Measurements from ENCODE around the gene CYRIA. TPM values are rescaled to one million over a fixed set of nuclear protein-coding genes. Genes with fewer than 3 reads are reported as not detected.

Gene CYRIA
- total and polyA plus RNA-seq, 10 of the 15 experiments (the other 5 are each of a cell fraction or from before 2014, with no cell fraction given) = 3.0 to 13.1 (median 8.5) TPM

DNA sequence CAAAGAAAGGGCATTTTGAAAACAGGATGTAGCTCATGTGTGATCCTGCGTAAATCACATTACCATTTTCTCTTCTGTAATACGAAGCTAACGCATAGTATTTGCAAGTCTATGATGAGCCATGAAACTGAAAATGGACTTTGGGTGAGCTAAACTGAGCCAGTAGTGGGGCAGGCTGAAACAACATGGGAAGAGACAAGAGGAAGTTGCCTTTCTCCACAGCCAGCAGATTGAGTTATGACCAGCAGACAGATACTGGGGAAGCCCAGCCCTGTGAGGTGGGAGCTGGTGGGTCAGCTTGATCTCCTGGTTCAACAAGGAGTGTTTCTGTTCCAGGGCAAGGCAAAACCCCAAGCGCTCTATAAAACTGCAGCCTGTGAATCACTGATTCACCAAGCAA lies 11.8 kb downstream of the CYRIA start:
- 0 out of 2 replicates have a peak overlapping the region, but pooled peaks have one; percentile 29 for H3K4me3 ChIP-seq
- peak; percentile 57 for DNase-seq (ENCODE audit: low read depth, low spot score)
- in situ Hi-C loops (cut with MboI) = no loop called here
- SMC1A ChIA-PET (ENCODE audit: uncharacterized antibody, unreplicated experiment) = interaction anchor here (0.7 to 17.8 kb wide), 18 partner anchors 9 to 1159 kb away, joined by 3 to 302 read pairs (median 9); partner anchors contain the start of gene CYRIA
- peak; percentile 68 for ATAC-seq
- no peaks in the 10 kb centered on the region for H4K20me1 ChIP-seq (ENCODE audit: control insufficient read depth, insufficient read depth)
- POLR2A ChIA-PET = interaction anchor here (1.1 to 9.1 kb wide), 8 partner anchors 10 to 64 kb away, joined by 3 to 187 read pairs (median 4); partner anchors contain the start of gene CYRIA
- BruUV-seq (replicated peaks) = no TSS peak
- H2AFZ ChIP-seq (ENCODE audit: control insufficient read depth, low read depth, low read length) = peak overlapping the region; percentile 5; the same call in 1 of the 2 replicates
- H3K9me3 ChIP-seq (replicated peaks; ENCODE audit: control insufficient read depth, insufficient read depth, low read length) = no peaks in the 10 kb centered on the region; the same call in 2 of the 3 replicates
- FAIRE-seq = peak; percentile 75
- CTCF ChIA-PET = interaction anchor here (0.8 to 5.6 kb wide), 9 partner anchors 11 to 103 kb away, joined by 3 to 82 read pairs (median 8); partner anchors contain the start of gene CYRIA
- peak overlapping the region; percentile 17 for H3K27ac ChIP-seq (ENCODE audit: control insufficient read depth, insufficient read depth)
- no peaks in the 10 kb centered on the region for H3K36me3 ChIP-seq (ENCODE audit: control insufficient read depth in 2 of 2, insufficient read depth in 2 of 2, low read length in 1 of 2)
- RAD21 ChIA-PET (ENCODE audit: unreplicated experiment) = interaction anchor here (1.1 to 13.0 kb wide), 14 partner anchors 8 to 598 kb away, joined by 3 to 202 read pairs (median 6); partner anchors contain the start of gene CYRIA
- H3K4me1 ChIP-seq (ENCODE audit: control insufficient read depth, insufficient read depth, low read length) = peaks cover 58% of the 10 kb centered on the region
- no peaks in the 10 kb centered on the region for H3K79me2 ChIP-seq (ENCODE audit: control insufficient read depth, insufficient read depth, low read length)
- peak overlapping the region; percentile 52 for H3K4me2 ChIP-seq (ENCODE audit: control insufficient read depth, insufficient read depth)
- intact Hi-C loops (cut with micrococcal nuclease; ENCODE audit: unreplicated experiment) = loop anchor here (10.0 kb wide), 2 partner anchors 1101 to 1161 kb away; partner anchors contain the start of genes GEN1, MSGN1 and SMC6
- H3K27me3 ChIP-seq (replicated peaks in 1 of 2; ENCODE audit: control insufficient read depth in 2 of 2, insufficient read depth in 2 of 2, low read length in 1 of 2) = no peaks in the 10 kb centered on the region; a peak in 1 of 4 replicates
- H3K9ac ChIP-seq (ENCODE audit: control insufficient read depth, insufficient read depth, low read length) = no peak overlapping the region
- 25% methylated on average over 4 of the region's 4 CpGs for WGBS (ENCODE audit: insufficient coverage, insufficient replicate concordance, low lambda C conversion rate, missing lambda C conversion rate)
- TF ChIP-seq CREM (IDR thresholded peaks at IDR 0.05; ENCODE audit: low read depth) = peak; percentile 79
- no peak for TF ChIP-seq NR2C2 (IDR thresholded peaks at IDR 0.05; ENCODE audit: borderline replicate concordance, control insufficient read depth, insufficient read length, low read depth)
- 0 out of 2 replicates have a peak, but pooled peaks have one; percentile 36 for TF ChIP-seq WRNIP1 (IDR thresholded peaks at IDR 0.05; ENCODE audit: borderline replicate concordance, low read depth, low read length)
- TF ChIP-seq RELA (IDR thresholded peaks at IDR 0.05; ENCODE audit: borderline replicate concordance, partially characterized antibody) = no peak
- TF ChIP-seq POU2F2 (IDR thresholded peaks at IDR 0.05; ENCODE audit: borderline replicate concordance, low read depth, low read length) = peak; percentile 70; the same call in 1 of the 3 replicates
- TF ChIP-seq CBX5 (IDR thresholded peaks at IDR 0.05; ENCODE audit: low read depth) = no peak
- no peak for TF ChIP-seq CHD4 (IDR thresholded peaks at IDR 0.05)
- TF ChIP-seq IRF4 (IDR thresholded peaks at IDR 0.05; ENCODE audit: low read depth, low read length) = peak; percentile 51; the same call in 1 of the 2 replicates
- no peak for TF ChIP-seq POLR2A (IDR thresholded peaks at IDR 0.05; ENCODE audit: low read depth, low read length)
- TF ChIP-seq CEBPB (IDR thresholded peaks at IDR 0.05; ENCODE audit: borderline replicate concordance in 1 of 2, low read depth in 2 of 2, low read length in 2 of 2) = no peak
- peak; percentile 63; the same call in 1 of the 2 replicates for TF ChIP-seq SPI1 (IDR thresholded peaks at IDR 0.05; ENCODE audit: borderline replicate concordance, insufficient read depth, low read depth, low read length)
- TF ChIP-seq BCL3 (IDR thresholded peaks at IDR 0.05; ENCODE audit: borderline replicate concordance, insufficient read depth, low read depth, low read length, poor library complexity, severe bottlenecking) = peak; percentile 82
- TF ChIP-seq HDAC6 (IDR thresholded peaks at IDR 0.05; ENCODE audit: unreplicated experiment) = no peak
- TF ChIP-seq NFYB (IDR thresholded peaks at IDR 0.05; ENCODE audit: insufficient read depth, low read depth, low read length) = no peak
- TF ChIP-seq NFXL1 (IDR thresholded peaks at IDR 0.05; ENCODE audit: borderline replicate concordance) = no peak
- peak; percentile 81 to 86; a peak in 3 of 4 replicates for TF ChIP-seq EP300 (IDR thresholded peaks at IDR 0.05; ENCODE audit: borderline replicate concordance in 1 of 2, control insufficient read depth in 1 of 2, low read depth in 2 of 2, low read length in 2 of 2)
- TF ChIP-seq, protein P1, sequence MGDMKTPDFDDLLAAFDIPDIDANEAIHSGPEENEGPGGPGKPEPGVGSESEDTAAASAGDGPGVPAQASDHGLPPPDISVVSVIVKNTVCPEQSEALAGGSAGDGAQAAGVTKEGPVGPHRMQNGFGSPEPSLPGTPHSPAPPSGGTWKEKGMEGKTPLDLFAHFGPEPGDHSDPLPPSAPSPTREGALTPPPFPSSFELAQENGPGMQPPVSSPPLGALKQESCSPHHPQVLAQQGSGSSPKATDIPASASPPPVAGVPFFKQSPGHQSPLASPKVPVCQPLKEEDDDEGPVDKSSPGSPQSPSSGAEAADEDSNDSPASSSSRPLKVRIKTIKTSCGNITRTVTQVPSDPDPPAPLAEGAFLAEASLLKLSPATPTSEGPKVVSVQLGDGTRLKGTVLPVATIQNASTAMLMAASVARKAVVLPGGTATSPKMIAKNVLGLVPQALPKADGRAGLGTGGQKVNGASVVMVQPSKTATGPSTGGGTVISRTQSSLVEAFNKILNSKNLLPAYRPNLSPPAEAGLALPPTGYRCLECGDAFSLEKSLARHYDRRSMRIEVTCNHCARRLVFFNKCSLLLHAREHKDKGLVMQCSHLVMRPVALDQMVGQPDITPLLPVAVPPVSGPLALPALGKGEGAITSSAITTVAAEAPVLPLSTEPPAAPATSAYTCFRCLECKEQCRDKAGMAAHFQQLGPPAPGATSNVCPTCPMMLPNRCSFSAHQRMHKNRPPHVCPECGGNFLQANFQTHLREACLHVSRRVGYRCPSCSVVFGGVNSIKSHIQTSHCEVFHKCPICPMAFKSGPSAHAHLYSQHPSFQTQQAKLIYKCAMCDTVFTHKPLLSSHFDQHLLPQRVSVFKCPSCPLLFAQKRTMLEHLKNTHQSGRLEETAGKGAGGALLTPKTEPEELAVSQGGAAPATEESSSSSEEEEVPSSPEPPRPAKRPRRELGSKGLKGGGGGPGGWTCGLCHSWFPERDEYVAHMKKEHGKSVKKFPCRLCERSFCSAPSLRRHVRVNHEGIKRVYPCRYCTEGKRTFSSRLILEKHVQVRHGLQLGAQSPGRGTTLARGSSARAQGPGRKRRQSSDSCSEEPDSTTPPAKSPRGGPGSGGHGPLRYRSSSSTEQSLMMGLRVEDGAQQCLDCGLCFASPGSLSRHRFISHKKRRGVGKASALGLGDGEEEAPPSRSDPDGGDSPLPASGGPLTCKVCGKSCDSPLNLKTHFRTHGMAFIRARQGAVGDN (IDR thresholded peaks at IDR 0.05) = peak; percentile 83; the same call in 1 of the 2 replicates
- no peak for TF ChIP-seq ZNF217 (IDR thresholded peaks at IDR 0.05)
- TF ChIP-seq KDM1A (IDR thresholded peaks at IDR 0.05; ENCODE audit: borderline replicate concordance) = no peak
